Endodermal cell (in vitro differentiated cells): ENCODE results near the gene PEX7. TPM values are rescaled to one million over a fixed set of nuclear protein-coding genes. Genes with fewer than 3 reads are reported as not detected.
A peak's percentile ranks its signal among the peaks of the same experiment; 100 is the strongest.

Experiments used
- DNase-seq: peaks from one replicate; pipeline ENCODE4 v3.0.0-alpha.2; 2017
- H3K27ac ChIP-seq: 2 replicates; pipeline ENCODE4 v1.5.1; 2013; ENCODE audit warnings: mild to moderate bottlenecking, low read depth, low read length, moderate library complexity
- H3K27me3 ChIP-seq: 2 replicates; pipeline ENCODE4 v1.6.1; 2013; ENCODE audit warnings: mild to moderate bottlenecking, low read length, moderate library complexity; ENCODE audit not compliant: insufficient read depth, control insufficient read depth, poor library complexity, severe bottlenecking
- H3K36me3 ChIP-seq: 2 replicates; pipeline ENCODE4 v1.7.0; 2013; ENCODE audit warnings: mild to moderate bottlenecking, low read length, moderate library complexity; ENCODE audit not compliant: control insufficient read depth, insufficient read depth
- H3K4me1 ChIP-seq: one replicate; pipeline ENCODE4 v1.7.0; 2013; ENCODE audit warnings: low read length; ENCODE audit not compliant: control insufficient read depth, insufficient read depth
- H3K4me3 ChIP-seq: 2 replicates; pipeline ENCODE4 v1.5.1; 2013; ENCODE audit warnings: mild to moderate bottlenecking, low read length, moderate library complexity
- H3K9ac ChIP-seq: 2 replicates; pipeline ENCODE4 v1.6.1; 2013; ENCODE audit warnings: mild to moderate bottlenecking, low read length, moderate library complexity; ENCODE audit not compliant: poor library complexity, severe bottlenecking; ENCODE audit errors: extremely low read depth
- H3K9me3 ChIP-seq: 2 replicates; pipeline ENCODE4 v1.6.1; 2013; ENCODE audit warnings: mild to moderate bottlenecking, low read length, moderate library complexity; ENCODE audit not compliant: control insufficient read depth
- H3K27ac Mint-ChIP-seq: 2 replicates; pipeline ENCODE4 v1.8.0; 2020; ENCODE audit warnings: mixed read lengths
- H3K27me3 Mint-ChIP-seq: 2 replicates; pipeline ENCODE4 v1.8.0; 2021; ENCODE audit warnings: mild to moderate bottlenecking, mixed read lengths; ENCODE audit not compliant: insufficient read depth
- H3K36me3 Mint-ChIP-seq: 2 replicates; pipeline ENCODE4 v1.8.0; 2020; ENCODE audit warnings: low read depth, mixed read lengths
- H3K4me1 Mint-ChIP-seq: 2 replicates; pipeline ENCODE4 v1.8.0; 2020; ENCODE audit warnings: mixed read lengths
- H3K4me3 Mint-ChIP-seq: 2 replicates; pipeline ENCODE4 v1.8.0; 2020; ENCODE audit warnings: mild to moderate bottlenecking, moderate library complexity, mixed read lengths
- H3K9me3 Mint-ChIP-seq: 2 replicates; pipeline ENCODE4 v1.8.0; 2020; ENCODE audit warnings: mild to moderate bottlenecking, mixed read lengths
- CTCF ChIP-seq: fragments of 200-600 bp; sonication (generic); conservative IDR thresholded peaks from 2 replicates; pipeline ENCODE4 v1.5.0; 2021; ENCODE audit warnings: antibody characterized with exemption, mild to moderate bottlenecking
- WGBS, 2 experiments: methylation state at CpG; one replicate each; pipeline versions ENCODE4 v1.1.5 to v1.1.7; 2013; ENCODE audit warnings: missing lambda C conversion rate in 2 of 2, mixed read lengths in 1 of 2; ENCODE audit not compliant: insufficient coverage in 1 of 2, insufficient read length in 1 of 2; 5-methylcytosine and 5-hydroxymethylcytosine counted together
- long read RNA-seq, 4 experiments: library from polyadenylated mRNA in 2 of 4; library from RNA in 1 of 4; library from capped mRNA in 1 of 4; stranded (forward) in 3 of 4; unstranded in 1 of 4; transcript quantifications; one replicate each; pipeline ENCODE4 v2.0.0, GENCODE V29; 2020 to 2021; ENCODE audit warnings: inconsistent platforms in 1 of 4
- polyA plus RNA-seq, 2 experiments: library from polyadenylated mRNA; stranded (reverse); fragments of 50-300 nt; gene quantifications; one replicate each; pipeline ENCODE4 v1.2.3, GENCODE V29; 2013
- total RNA-seq, 2 donors: library from RNA; stranded (reverse); fragmentation: NEBNext Ultra II Directional in 1 of 2; extraction: Animal tissue kit (Norgen Biotek cat#: 25700) in 1 of 2; gene quantifications; 2 replicates in 1 of 2; 3 replicates in 1 of 2; pipeline ENCODE4 v1.2.1, GENCODE V29; 2021

PEX7 gene
- 10 to 100 TPM; 11.2 to 11.6 TPM for total RNA-seq
- 7.9 TPM for polyA plus RNA-seq (2013, experiment 1 of 2)
- polyA plus RNA-seq (2013, experiment 2 of 2): 5.9 TPM
- long read RNA-seq, experiment 1, transcript PEX7-201 (10 exons, 1,464 nt): major isoform, 6 of 10 reads
- long read RNA-seq, experiment 1, partial matches to known transcripts: 0 of 10 reads
- long read RNA-seq, experiment 1, other reads (novel, unspliced or antisense): 4 of 10 reads
- long read RNA-seq, experiment 2, transcript PEX7-201 (10 exons, 1,464 nt): major isoform, 17 of 18 reads
- long read RNA-seq, experiment 2, partial matches to known transcripts: 0 of 18 reads
- long read RNA-seq, experiment 2, other reads (novel, unspliced or antisense): 1 of 18 reads
- long read RNA-seq, experiment 3, transcript PEX7-201 (10 exons, 1,464 nt): major isoform, 16 of 17 reads
- long read RNA-seq, experiment 3, partial matches to known transcripts: 0 of 17 reads
- long read RNA-seq, experiment 3, other reads (novel, unspliced or antisense): 1 of 17 reads
- long read RNA-seq, experiment 4, partial matches to known transcripts: 2 of 6 reads
- long read RNA-seq, experiment 4, other reads (novel, unspliced or antisense): 0 of 6 reads

DNA sequence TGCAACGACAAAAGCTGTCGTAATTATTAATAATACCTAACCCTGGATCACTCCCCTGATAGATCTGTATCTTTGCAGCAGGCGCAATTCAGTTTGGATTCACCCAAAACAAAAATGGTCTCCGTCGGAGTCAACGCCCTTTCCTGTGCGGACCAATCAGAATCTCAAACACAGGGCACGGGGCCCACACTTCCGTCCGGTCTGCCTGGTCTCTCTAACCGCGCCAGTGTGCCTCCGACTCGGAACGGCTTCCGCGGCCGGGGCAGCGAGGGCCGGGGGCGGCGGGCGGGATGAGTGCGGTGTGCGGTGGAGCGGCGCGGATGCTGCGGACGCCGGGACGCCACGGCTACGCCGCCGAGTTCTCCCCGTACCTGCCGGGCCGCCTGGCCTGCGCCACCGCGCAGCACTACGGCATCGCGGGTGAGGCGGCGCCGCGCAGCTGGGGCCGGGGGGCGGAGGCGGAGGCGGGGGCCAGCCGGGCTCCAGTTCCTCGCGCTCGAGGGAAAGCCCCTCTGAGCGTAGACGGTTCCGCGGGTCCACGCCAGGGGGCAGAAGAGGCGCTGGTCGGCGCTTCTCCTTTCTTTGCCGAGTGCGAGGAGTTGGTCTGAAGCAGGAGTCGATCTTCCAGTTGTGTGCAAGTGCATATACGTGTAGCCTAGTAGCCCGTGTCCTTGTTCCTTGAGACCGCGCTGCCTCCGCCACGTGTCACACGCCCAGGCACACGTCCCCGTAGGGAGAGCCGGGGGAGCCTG lies at the start of gene PEX7:
TSS of gene PEX7 (plus strand) at position 217 of the 752 bp plus-strand sequence. CDS start at position 291, 74 bp downstream.
- peak; percentile 96 for DNase-seq
- WGBS, 2 experiments: 5 to 14% methylated on average over 25 to 78 of the region's 78 CpGs
- Mint-ChIP-seq H3K4me1 (peaks cover 6% of the 10 kb centered on the region), H3K27me3 (peaks cover 3% of the 10 kb centered on the region), H3K27ac (peak within 1 kb of the TSS; percentile 88), H3K9me3 (no peaks in the 10 kb centered on the region), H3K4me3 (peak within 1 kb of the TSS; percentile 67), H3K36me3 (peaks cover 29% of the 10 kb centered on the region)
- Histone ChIP-seq H3K27me3 (no peaks in the 10 kb centered on the region), H3K36me3 (peaks cover 14% of the 10 kb centered on the region), H3K4me3 (peak within 1 kb of the TSS; percentile 81), H3K9ac (peak within 1 kb of the TSS; percentile 41), H3K9me3 (no peaks in the 10 kb centered on the region), H3K27ac (peak within 1 kb of the TSS; percentile 68), H3K4me1 (no peaks in the 10 kb centered on the region)
- peak; percentile 87 for TF ChIP-seq CTCF

DNA sequence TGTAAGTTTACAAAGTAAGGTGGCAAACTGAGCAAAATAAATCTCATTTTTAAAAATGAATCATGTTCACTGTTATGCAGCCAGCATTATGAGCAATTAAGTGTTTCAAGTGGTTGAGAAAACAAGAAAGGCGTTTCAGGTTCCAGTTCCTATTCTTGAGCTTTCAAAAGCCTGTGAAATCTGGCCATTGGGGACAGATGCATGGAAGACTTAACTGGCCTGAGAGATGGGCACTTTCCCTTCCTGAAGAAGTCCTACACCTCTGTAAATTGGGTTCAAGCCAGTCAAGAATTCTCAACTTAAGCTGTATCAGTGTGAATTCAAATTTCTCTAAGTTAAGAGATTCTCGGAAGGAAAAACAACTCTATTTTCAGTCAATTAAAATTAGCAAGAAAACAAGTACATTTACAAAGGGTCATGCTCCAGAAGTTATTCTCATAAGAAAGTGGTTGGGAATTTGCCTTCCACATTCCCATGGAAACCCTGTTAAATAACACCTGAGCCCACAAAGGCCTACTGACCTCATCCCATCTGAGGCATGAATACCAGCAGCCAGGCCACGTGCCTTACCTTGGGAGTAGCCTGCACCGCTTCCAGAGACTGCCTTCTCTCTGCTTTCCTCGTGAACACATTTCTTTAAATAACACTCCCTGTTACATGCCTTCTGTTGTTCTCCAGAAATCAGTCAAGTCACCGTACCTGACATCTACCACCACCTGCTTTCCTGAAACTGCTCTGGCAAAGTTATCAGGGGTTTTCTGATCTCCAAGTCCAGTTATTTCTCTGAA lies 49.5 kb upstream of the PEX7 start:
- Mint-ChIP-seq H3K27me3 (no peaks in the 10 kb centered on the region), H3K36me3 (no peaks in the 10 kb centered on the region), H3K27ac (peak overlapping the region; percentile 50), H3K9me3 (no peaks in the 10 kb centered on the region), H3K4me1 (peaks cover 5% of the 10 kb centered on the region), H3K4me3 (no peak overlapping the region)
- Histone ChIP-seq H3K4me1 (no peaks in the 10 kb centered on the region), H3K4me3 (no peak overlapping the region), H3K27me3 (no peaks in the 10 kb centered on the region), H3K27ac (no peak overlapping the region), H3K9me3 (no peaks in the 10 kb centered on the region), H3K9ac (no peak overlapping the region), H3K36me3 (no peaks in the 10 kb centered on the region)
- 81 to 85% methylated on average over 5 to 6 of the region's 6 CpGs for whole genome bisulfite sequencing, 2 experiments
- TF ChIP-seq CTCF: no peak
- peak; percentile 73 for DNase-seq

DNA sequence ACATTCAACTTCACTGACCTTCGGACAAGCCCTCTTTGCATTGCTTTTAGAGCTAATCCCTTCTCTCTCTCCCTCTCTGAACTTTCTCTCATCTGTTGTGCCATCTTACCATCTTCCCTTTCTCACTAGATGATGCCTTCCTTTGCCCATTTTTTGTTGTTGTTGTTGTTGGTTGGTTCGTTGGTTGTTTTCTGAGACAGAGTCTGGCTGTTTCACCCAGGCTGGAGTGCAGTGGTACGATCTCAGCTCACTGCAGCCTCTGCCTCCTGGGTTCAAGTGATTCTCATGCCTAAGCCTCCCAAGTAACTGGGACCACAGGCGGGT lies 49.0 kb upstream of the PEX7 start:
- peak overlapping the region; percentile 50 for H3K27ac Mint-ChIP-seq

More for the DNA sequence above, 49.0 kb upstream of the PEX7 start:
- Mint-ChIP-seq H3K27me3 (no peaks in the 10 kb centered on the region), H3K36me3 (no peaks in the 10 kb centered on the region), H3K4me1 (peaks cover 5% of the 10 kb centered on the region), H3K4me3 (no peak overlapping the region), H3K9me3 (no peaks in the 10 kb centered on the region)
- no peak for TF ChIP-seq CTCF
- H3K9me3 ChIP-seq: no peaks in the 10 kb centered on the region
- H3K9ac ChIP-seq: no peak overlapping the region
- no peaks in the 10 kb centered on the region for H3K36me3 ChIP-seq
- no peak overlapping the region for H3K27ac ChIP-seq
- H3K4me3 ChIP-seq: no peak overlapping the region
- H3K4me1 ChIP-seq: no peaks in the 10 kb centered on the region
- no peaks in the 10 kb centered on the region for H3K27me3 ChIP-seq
- no peak for DNase-seq
- 83 to 85% methylated on average over 1 to 4 of the region's 4 CpGs for WGBS, 2 experiments
